ENCODE measurements around the gene EIF4EBP2. TPM values are rescaled to one million over a fixed set of nuclear protein-coding genes. Genes with fewer than 3 reads are reported as not detected.

Gene EIF4EBP2
- total RNA-seq, 1 donor from 2014 or later: 155 TPM

DNA sequence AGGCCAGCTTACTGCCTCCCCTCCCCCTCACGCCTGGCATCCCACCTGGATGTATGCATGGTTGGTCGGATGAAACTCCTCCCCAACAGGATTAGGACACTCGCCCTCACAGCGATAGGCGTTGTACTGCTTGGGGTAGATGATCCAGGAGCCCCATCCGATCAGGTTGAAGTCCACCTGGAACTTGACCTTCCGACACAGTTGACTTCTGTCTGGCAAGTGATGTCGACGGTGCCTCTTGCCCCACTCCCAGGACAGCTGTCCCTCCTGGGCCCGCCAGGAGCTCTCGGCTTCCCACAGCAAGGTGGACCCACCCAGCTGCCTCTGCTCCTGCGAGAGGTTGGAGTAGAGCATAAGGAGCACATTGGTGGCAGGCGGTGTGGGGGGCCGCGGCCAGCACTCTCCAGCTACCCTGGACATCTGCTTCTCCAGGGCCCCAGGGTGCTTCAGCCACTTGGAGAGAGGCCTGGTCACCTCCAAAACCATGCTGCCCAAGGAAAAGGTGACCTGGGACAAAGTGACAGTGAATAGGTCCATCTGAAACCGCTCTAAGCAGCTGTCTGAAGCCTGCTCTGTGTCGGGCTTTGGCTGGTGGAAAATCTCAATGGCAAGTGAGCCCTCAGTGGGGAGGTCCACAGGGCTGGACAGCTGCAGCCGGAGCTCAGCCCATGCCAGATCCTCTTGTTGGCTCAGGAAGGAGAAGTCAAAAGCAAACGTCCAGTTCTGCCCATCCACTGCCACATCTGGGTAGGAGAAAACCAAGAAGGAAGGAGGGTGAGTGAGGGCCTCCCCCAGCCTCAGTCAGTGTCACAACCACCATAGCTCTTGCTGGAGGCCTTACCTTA lies 31.5 kb downstream of the EIF4EBP2 start:
- H3K9me3 Mint-ChIP-seq: no peaks in the 10 kb centered on the region
- H3K36me3 Mint-ChIP-seq (ENCODE audit: low read depth): peaks cover 3% of the 10 kb centered on the region
- H3K27me3 Mint-ChIP-seq (ENCODE audit: low read depth): peaks cover 35% of the 10 kb centered on the region
- peak overlapping the region; percentile 67 for H3K27ac Mint-ChIP-seq (ENCODE audit: unreplicated experiment)
- no peak overlapping the region for H3K4me3 Mint-ChIP-seq
- TF ChIP-seq, protein P1, sequence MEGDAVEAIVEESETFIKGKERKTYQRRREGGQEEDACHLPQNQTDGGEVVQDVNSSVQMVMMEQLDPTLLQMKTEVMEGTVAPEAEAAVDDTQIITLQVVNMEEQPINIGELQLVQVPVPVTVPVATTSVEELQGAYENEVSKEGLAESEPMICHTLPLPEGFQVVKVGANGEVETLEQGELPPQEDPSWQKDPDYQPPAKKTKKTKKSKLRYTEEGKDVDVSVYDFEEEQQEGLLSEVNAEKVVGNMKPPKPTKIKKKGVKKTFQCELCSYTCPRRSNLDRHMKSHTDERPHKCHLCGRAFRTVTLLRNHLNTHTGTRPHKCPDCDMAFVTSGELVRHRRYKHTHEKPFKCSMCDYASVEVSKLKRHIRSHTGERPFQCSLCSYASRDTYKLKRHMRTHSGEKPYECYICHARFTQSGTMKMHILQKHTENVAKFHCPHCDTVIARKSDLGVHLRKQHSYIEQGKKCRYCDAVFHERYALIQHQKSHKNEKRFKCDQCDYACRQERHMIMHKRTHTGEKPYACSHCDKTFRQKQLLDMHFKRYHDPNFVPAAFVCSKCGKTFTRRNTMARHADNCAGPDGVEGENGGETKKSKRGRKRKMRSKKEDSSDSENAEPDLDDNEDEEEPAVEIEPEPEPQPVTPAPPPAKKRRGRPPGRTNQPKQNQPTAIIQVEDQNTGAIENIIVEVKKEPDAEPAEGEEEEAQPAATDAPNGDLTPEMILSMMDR (conservative IDR thresholded peaks at IDR 0.05): no peak
- DNase-seq (ENCODE audit: low read depth, low spot score): no peak
- H3K4me1 Mint-ChIP-seq: peaks cover 22% of the 10 kb centered on the region

DNA sequence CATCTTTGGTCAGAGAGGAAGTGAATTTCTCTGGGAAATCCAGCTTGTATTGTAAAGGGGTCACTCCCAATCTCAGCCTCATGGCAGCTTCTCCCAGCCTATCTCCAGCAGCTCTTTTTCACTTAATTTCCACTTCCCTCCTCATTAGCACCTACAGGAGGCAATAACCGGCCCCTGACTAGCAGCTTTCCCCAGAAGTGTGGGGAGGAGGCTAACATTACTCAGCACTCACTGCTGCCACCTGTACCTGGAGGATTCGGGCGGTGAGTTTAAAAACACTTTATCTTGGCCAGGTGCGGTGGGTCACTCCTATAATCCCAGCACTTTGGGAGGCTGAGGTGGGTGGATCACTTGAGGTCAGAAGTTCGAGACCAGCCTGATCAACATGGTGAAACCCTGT lies 33.8 kb downstream of the EIF4EBP2 start:
- peaks cover 3% of the 10 kb centered on the region for H3K36me3 Mint-ChIP-seq (ENCODE audit: low read depth)
- peaks cover 58% of the 10 kb centered on the region for H3K27me3 Mint-ChIP-seq (ENCODE audit: low read depth)
- no peak for DNase-seq (ENCODE audit: low read depth, low spot score)
- H3K9me3 Mint-ChIP-seq: no peaks in the 10 kb centered on the region
- TF ChIP-seq, protein P1 (conservative IDR thresholded peaks at IDR 0.05): no peak
- no peak overlapping the region for H3K4me3 Mint-ChIP-seq
- peaks cover 8% of the 10 kb centered on the region for H3K4me1 Mint-ChIP-seq
- H3K27ac Mint-ChIP-seq (ENCODE audit: unreplicated experiment): no peak overlapping the region

GRCh38 chr10:70440296-70441160 lies 36.6 kb downstream of the EIF4EBP2 start:
- no peak for DNase-seq (ENCODE audit: low read depth, low spot score)
- Mint-ChIP-seq H3K4me1 (peaks cover 6% of the 10 kb centered on the region), H3K36me3 (ENCODE audit: low read depth) (peaks cover 3% of the 10 kb centered on the region), H3K27ac (ENCODE audit: unreplicated experiment) (no peak overlapping the region), H3K27me3 (ENCODE audit: low read depth) (peaks cover 81% of the 10 kb centered on the region), H3K9me3 (no peaks in the 10 kb centered on the region), H3K4me3 (peak overlapping the region; percentile 80)
- TF ChIP-seq, protein P1 (conservative IDR thresholded peaks at IDR 0.05): no peak

DNA sequence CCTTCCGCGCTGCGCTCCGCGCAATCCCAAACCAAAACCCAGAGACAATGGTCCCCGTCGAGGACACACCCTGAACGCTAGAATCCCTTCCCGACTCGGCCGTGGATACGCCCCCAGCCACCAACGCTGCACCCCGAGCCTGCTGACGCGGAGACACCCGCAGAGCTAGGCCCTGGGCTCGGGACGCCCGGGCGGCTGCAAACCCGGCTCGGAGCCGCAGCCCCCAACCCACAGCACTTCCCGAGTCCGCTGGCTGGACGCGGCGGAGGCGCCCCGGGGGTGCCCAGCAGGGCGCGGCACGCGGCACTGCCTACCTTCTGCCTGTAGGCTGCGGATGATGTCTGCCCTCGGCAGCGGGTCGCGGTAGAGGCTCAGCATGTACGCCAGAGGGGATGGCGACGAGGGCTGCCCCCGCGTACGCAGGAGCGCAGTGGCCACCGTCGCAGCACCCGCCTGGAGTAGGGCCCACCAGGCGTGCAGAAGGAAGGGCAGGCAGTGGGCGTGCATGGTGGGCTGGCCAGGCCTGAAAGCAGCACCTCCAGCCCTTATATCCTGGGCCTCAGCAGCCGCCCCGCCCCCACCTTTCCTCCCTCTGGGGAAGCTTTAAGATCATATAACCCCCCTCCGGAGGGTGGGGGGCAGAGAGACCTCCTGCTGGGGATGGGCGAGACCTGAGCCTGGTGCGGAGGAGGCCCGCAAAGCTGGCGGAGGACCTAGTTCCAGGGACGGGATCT lies 37.4 kb downstream of the EIF4EBP2 start, which contains the start of gene NODAL:
TSS of gene NODAL (minus strand) at position 521 of the 734 bp plus-strand sequence. CDS start at position 507, 14 bp downstream.
- Mint-ChIP-seq H3K4me1 (peaks cover 6% of the 10 kb centered on the region), H3K27me3 (ENCODE audit: low read depth) (peaks cover 87% of the 10 kb centered on the region), H3K4me3 (peak within 1 kb of the TSS; percentile 80), H3K36me3 (ENCODE audit: low read depth) (peaks cover 3% of the 10 kb centered on the region), H3K9me3 (no peaks in the 10 kb centered on the region), H3K27ac (ENCODE audit: unreplicated experiment) (no peak within 1 kb of the TSS)
- DNase-seq (ENCODE audit: low read depth, low spot score): no peak
- TF ChIP-seq, protein P1 (conservative IDR thresholded peaks at IDR 0.05): no peak

GRCh38 chr10:70441895-70442309 lies 38.0 kb downstream of the EIF4EBP2 start:
- Mint-ChIP-seq H3K27ac (ENCODE audit: unreplicated experiment) (no peak overlapping the region), H3K9me3 (no peaks in the 10 kb centered on the region), H3K27me3 (ENCODE audit: low read depth) (peaks cover 85% of the 10 kb centered on the region), H3K36me3 (ENCODE audit: low read depth) (peaks cover 3% of the 10 kb centered on the region), H3K4me3 (no peak overlapping the region), H3K4me1 (peaks cover 6% of the 10 kb centered on the region)
- TF ChIP-seq, protein P1 (conservative IDR thresholded peaks at IDR 0.05): no peak
- no peak for DNase-seq (ENCODE audit: low read depth, low spot score)
